ENCODE data around the gene F2R. TPM values are rescaled to one million over a fixed set of nuclear protein-coding genes. Genes with fewer than 3 reads are reported as not detected.

F2R gene
- total RNA-seq, 1 donor from 2014 or later, result 2.9 TPM

DNA sequence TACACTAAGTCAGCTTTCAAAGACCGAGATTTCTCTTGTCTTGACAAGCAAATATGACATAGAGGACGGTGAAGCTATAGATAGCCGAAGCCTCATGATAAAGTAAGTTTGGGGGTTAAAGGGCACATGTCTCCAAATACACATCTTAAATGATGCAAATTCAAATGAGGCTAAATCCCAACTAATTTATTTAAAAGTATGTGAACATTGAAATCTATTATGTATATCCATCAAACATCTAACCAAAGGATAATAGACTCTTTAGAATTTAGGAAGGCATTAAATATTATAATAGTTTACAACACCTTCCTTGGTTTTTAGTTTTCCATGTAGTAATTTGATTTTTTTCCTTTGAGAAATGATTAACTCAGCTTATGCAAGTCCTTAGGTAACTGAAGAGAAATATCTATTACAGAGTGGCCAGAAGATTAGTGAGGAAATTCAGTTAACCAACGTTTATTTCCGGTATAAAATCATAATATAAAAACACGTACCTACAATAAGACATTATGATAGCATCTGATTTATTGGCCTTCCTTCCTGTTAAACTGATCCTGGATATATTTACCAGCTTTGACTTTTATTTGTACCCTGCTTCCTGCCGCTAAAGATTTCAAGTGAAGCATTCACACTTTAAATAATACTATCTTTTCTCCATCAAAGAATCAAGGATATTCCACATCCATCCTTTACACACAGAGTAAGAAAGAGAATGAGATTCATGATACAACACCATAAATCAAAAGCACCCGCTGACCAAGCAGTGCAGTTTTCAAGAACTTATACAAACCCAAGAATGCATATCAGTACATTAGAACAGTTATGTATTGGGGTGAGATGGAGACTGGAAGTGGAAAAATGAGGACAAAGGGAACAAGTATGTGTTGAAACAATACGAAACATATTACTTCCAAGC lies 31.9 kb upstream of the F2R start:
- Mint-ChIP-seq H3K27me3 (no peaks in the 10 kb centered on the region), H3K4me1 (peaks cover 3% of the 10 kb centered on the region), H3K27ac (no peak overlapping the region), H3K36me3 (ENCODE audit: low read depth) (peaks cover 67% of the 10 kb centered on the region), H3K9me3 (no peaks in the 10 kb centered on the region), H3K4me3 (no peak overlapping the region)
- no peak for DNase-seq
- intact Hi-C loops (cut with micrococcal nuclease), result no loop called here

DNA sequence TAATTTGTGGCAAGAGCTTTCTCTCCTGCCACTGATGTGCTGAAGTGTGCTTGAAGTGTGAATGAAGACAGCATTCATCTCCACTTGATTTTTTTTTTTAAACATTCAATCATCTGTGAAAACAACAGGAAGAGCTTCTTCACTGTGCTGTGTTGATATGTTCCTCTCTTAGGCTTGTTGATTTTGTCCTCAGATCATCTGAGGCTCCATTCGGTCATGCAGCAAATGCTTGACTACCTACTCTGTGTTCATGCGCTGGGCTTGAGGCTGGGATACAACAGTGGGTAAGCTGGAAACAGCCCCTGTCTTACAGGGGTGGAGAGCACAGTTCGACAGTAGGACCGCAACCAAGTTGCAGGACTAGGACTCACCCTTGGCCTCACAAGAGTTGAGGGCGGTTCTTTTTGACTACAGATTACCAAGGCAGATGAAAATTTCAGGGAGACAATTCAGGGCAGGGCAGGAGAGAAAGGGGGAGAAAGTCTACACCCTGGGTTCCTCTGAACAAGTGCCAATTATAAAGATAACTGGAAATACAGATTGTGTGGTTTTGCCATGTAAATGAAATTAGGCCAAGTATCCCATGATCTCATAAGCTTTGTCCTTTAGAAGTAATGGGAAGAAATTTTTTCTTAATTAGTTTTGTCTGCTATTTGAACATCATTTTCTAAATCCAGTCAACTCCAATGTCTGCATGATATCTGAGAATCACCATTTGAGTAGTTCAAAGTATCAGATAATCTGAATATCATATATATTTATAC lies 31.0 kb upstream of the F2R start:
- H3K36me3 Mint-ChIP-seq (ENCODE audit: low read depth), result peaks cover 65% of the 10 kb centered on the region
- peaks cover 2% of the 10 kb centered on the region for H3K4me1 Mint-ChIP-seq
- no peak overlapping the region for H3K4me3 Mint-ChIP-seq
- intact Hi-C loops (cut with micrococcal nuclease), result no loop called here
- no peak overlapping the region for H3K27ac Mint-ChIP-seq
- no peaks in the 10 kb centered on the region for H3K27me3 Mint-ChIP-seq
- no peaks in the 10 kb centered on the region for H3K9me3 Mint-ChIP-seq
- DNase-seq, result no peak

DNA sequence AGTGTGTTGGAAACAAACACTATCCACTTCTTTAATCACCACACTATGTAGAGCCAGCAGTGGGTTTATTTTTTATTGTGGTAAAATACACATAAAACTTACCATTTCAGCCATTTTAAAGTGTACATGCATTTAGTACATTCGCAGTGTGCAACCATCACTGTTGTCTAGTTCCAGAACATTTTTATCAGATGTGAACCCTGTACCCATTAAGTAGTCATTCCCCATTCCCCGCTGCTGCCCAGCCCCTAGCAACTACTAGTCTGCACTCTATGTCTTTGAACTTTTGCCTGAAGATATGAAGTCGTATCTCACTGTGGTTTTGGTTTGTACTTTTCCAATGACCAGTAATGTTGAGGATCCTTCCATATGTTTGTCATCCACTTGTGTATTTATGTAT lies 30.2 kb upstream of the F2R start:
- H3K4me1 Mint-ChIP-seq, result peaks cover 3% of the 10 kb centered on the region

DNA sequence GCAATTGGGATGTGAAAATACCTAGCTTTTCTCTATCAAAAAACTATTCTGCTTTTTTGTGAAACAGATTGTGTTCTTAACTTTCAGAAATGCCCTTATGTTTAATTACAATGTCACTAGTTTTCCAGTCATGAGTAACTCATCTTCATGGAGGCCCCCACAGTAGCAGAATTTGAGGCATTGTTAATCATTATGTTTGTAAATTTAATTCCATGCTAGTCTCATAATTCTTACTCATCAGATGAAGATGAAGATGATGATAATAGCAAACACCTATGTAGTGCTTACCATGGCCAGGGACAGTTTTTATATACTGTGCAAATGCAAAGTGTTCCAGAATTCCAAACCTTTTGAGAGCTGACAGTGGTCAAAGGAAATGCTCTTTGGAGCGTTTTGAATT lies 27.7 kb upstream of the F2R start:
- Mint-ChIP-seq H3K9me3 (no peaks in the 10 kb centered on the region), H3K4me1 (peaks cover 20% of the 10 kb centered on the region), H3K4me3 (no peak overlapping the region), H3K36me3 (ENCODE audit: low read depth) (peaks cover 62% of the 10 kb centered on the region), H3K27me3 (no peaks in the 10 kb centered on the region), H3K27ac (no peak overlapping the region)
- intact Hi-C loops (cut with micrococcal nuclease), result no loop called here
- no peak for DNase-seq

More for the DNA sequence above, 30.2 kb upstream of the F2R start:
- Mint-ChIP-seq H3K27me3 (no peaks in the 10 kb centered on the region), H3K27ac (no peak overlapping the region), H3K9me3 (no peaks in the 10 kb centered on the region), H3K36me3 (ENCODE audit: low read depth) (peaks cover 64% of the 10 kb centered on the region), H3K4me3 (no peak overlapping the region)
- no peak for DNase-seq
- intact Hi-C loops (cut with micrococcal nuclease), result no loop called here

DNA sequence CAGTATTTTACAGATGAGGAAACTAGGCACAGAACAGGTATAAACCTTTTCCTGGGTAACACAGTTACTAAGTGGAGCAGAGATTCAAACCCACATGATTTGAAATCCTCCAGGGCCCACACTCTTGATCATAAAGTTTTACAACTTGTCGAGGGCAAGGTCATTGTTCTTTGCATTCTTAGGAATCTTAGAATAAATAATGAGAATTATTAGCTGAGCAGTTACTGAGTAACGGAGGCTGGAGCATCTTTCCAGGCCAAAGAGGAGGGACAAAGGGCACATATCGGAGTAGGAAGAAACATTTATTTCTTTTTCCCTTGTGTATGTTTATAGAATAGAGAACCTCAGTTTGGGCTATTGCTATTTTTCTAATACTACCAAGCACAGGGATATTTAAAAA lies 27.1 kb upstream of the F2R start:
- H3K27ac Mint-ChIP-seq, result no peak overlapping the region
- H3K4me1 Mint-ChIP-seq, result peaks cover 20% of the 10 kb centered on the region
- H3K27me3 Mint-ChIP-seq, result no peaks in the 10 kb centered on the region
- intact Hi-C loops (cut with micrococcal nuclease), result no loop called here
- H3K9me3 Mint-ChIP-seq, result no peaks in the 10 kb centered on the region
- peaks cover 61% of the 10 kb centered on the region for H3K36me3 Mint-ChIP-seq (ENCODE audit: low read depth)
- no peak for DNase-seq
- no peak overlapping the region for H3K4me3 Mint-ChIP-seq

DNA sequence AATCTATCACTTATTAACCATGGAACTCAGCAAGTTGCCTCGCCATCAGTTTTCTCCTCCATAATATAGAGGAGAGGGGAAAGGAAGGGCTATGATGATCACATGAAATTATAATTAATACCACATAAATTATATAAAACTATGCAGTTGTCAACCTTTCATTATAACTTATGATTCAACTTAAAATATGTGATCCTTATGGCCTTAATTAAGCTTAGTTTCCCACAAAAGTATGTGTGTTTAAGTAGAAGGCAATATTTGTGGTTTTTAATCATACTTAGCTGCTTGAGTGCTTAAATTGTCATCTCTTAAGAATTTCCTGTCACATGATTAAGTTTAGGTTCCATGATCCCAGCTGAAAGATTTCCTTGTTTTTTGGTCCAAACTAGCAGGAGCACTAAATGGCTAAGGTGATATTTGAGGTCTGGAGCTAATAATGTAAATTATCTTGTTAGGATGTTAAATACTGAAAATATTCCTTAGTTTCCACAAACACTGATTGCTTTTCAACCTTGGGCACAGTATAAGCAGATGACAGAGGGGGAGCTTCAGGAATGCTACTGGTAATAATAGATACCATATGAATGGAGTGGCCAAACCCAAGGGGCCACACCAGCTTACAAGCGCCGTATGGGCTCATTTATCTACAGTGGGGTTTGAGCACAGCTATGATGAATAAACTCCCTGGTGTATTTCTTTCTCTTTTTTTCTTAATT lies 26.4 kb upstream of the F2R start:
- peaks cover 58% of the 10 kb centered on the region for H3K36me3 Mint-ChIP-seq (ENCODE audit: low read depth)
- H3K9me3 Mint-ChIP-seq, result no peaks in the 10 kb centered on the region
- intact Hi-C loops (cut with micrococcal nuclease), result loop anchor here (5.0 kb wide), 2 partner anchors 37 to 287 kb away; partner anchors contain the start of gene IQGAP2
- no peak for DNase-seq
- no peak overlapping the region for H3K27ac Mint-ChIP-seq
- H3K4me1 Mint-ChIP-seq, result peaks cover 20% of the 10 kb centered on the region
- H3K4me3 Mint-ChIP-seq, result no peak overlapping the region
- H3K27me3 Mint-ChIP-seq, result no peaks in the 10 kb centered on the region

DNA sequence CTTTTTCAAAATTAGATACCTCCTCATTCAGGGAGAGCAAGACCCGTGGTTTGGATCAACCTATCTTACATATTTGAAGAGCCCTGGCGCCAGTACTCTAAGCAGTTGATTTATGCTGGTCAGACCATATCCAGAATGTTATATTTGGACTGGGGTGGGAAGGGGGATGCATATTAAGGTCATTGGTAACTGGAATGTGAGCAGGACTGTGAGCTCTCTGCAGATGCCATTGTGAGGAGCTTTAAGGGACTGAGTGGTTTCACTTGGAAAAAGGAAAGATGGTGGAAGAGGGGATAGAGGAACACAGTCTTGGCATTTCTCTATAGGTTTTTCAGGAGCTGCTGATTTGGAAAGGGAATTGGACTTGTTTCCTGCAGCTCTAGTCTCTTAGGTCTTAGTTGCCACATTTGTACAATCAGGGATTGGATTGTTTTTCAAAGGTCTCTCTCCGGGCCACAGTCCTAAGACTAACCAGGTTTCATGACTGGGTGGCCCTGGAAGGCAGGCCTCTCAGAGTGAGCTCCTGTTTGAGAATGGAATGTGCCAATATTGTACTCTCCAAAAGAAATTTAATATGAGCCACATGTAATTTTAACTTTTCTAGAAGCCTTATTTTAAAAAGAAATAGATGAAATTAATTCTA lies 25.8 kb upstream of the F2R start:
- no peaks in the 10 kb centered on the region for H3K27me3 Mint-ChIP-seq
- intact Hi-C loops (cut with micrococcal nuclease), result loop anchor here (5.0 kb wide), 2 partner anchors 38 to 288 kb away; partner anchors contain the start of gene IQGAP2
- no peak for DNase-seq
- H3K36me3 Mint-ChIP-seq (ENCODE audit: low read depth), result peaks cover 56% of the 10 kb centered on the region
- H3K9me3 Mint-ChIP-seq, result no peaks in the 10 kb centered on the region
- H3K4me3 Mint-ChIP-seq, result no peak overlapping the region
- peaks cover 22% of the 10 kb centered on the region for H3K4me1 Mint-ChIP-seq
- no peak overlapping the region for H3K27ac Mint-ChIP-seq

DNA sequence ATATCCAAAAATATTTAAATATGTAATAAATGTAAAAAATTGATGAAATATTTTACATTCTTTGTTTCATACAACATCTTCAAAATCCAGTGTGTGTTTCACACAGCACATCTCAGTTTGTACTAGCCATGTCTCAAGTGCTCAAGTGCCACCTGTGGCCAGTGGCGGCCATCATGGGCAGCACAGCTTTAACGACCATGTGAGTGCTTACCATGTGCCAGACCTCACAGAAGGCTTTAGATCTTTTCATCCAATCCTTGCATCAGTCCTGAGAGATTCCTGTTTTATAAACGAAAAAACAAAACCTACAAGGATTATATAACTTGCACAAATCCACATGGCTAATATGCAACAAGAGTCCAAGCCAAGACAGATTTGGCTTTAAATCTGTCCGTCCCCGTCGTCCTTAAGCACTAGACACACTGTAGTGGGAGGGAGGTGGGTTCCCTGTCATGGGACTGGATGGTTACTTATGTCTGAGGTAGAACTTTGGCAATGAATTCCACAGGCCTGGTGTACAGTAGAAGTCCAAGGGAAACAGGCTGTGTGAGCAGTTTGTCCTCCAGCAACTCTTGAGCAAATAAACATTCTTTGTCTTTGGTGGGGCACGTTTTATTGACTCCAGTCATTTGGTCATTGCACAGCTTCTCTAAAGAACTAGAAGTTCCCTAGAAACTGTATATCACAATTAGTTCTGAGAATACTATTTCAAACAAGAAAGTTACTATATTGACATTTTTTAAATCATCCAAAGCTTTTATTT lies 25.0 kb upstream of the F2R start:
- no peak overlapping the region for H3K27ac Mint-ChIP-seq
- no peaks in the 10 kb centered on the region for H3K27me3 Mint-ChIP-seq
- intact Hi-C loops (cut with micrococcal nuclease), result loop anchor here (1.0 to 5.0 kb wide), 3 partner anchors 39 to 289 kb away; partner anchors contain the start of gene IQGAP2
- no peak for DNase-seq
- peaks cover 55% of the 10 kb centered on the region for H3K36me3 Mint-ChIP-seq (ENCODE audit: low read depth)
- H3K9me3 Mint-ChIP-seq, result no peaks in the 10 kb centered on the region
- peaks cover 23% of the 10 kb centered on the region for H3K4me1 Mint-ChIP-seq
- no peak overlapping the region for H3K4me3 Mint-ChIP-seq

DNA sequence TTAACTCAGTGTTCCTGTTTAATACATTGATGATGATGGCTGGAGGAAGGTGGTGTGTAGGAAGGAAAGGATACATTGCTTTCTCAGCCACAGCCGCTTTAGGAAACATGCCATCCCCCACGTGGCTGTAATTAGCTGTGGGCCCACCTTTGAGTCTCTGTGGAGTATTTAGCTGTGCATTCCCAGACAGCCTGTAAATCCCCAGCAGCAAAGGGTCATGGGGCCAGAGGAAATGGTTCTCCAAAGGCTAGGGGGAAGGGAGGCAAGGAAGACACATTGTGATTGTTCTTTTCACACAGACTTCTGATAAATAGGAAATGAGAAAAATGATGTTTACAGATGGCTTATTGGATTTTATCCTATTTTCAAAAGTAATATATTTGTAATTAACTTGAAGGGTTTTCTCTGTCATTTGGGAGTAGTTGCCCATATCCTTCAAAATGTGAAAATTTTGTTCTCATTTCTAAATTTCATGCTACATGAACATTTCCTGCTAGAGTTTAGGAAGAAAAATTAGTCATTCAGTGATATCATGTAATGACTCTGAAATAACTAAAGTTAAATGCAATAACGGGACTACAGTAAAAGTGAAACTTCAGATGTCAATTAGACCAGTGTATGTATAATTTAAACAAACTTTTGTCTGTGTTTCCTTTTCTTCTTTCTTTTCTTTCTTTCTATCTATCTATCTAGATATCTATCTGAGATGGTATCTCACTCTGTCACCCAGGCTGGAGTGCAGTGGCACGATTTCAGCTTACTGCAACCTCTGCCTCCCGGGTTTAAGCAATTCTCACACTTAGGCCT lies 24.3 kb upstream of the F2R start:
- intact Hi-C loops (cut with micrococcal nuclease), result loop anchor here (1.0 to 5.0 kb wide), 4 partner anchors 19 to 289 kb away; partner anchors contain the start of gene IQGAP2
- Mint-ChIP-seq H3K27me3 (no peaks in the 10 kb centered on the region), H3K4me1 (peaks cover 25% of the 10 kb centered on the region), H3K27ac (peak overlapping the region; percentile 66), H3K36me3 (ENCODE audit: low read depth) (peaks cover 54% of the 10 kb centered on the region), H3K9me3 (no peaks in the 10 kb centered on the region), H3K4me3 (no peak overlapping the region)
- DNase-seq, result no peak

DNA sequence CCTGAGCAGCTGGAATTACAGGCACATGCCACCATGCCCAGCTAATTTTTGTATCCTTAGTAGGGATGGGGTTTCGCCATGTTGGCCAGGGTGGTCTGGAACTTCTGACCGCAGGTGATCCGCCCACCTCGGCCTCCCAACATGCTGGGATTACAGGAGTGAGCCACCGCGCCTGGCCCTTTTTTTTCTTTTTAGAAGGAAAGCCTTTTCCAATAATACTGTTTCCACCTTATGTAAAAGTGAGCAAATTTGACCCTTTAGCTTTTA lies 23.7 kb upstream of the F2R start:
- Mint-ChIP-seq H3K4me3 (no peak overlapping the region), H3K27me3 (no peaks in the 10 kb centered on the region), H3K9me3 (no peaks in the 10 kb centered on the region), H3K4me1 (peaks cover 25% of the 10 kb centered on the region), H3K27ac (peak overlapping the region; percentile 63), H3K36me3 (ENCODE audit: low read depth) (peaks cover 49% of the 10 kb centered on the region)
- no peak for DNase-seq
- intact Hi-C loops (cut with micrococcal nuclease), result loop anchor here (2.0 to 5.0 kb wide), 3 partner anchors 19 to 290 kb away; partner anchors contain the start of gene IQGAP2

DNA sequence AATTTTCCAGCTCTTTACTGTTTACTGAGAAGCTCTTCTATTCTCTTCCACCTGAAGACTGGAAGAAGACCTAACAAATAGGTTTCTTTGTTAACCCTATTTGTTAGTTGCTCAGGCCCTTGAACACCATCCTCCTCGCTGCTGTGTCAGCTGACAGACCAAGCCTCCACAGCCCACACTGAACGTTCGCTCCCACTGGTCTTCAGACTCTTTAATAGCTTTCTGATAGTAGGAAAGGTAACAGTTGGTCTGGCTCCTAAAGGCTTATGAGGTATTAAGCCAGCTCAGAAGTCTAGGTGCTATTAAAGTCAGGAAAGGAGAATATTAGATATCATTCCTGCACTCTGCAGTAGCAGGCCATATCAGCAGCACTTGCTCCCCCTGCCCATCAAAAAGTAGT lies 23.3 kb upstream of the F2R start:
- Mint-ChIP-seq H3K36me3 (ENCODE audit: low read depth) (peaks cover 48% of the 10 kb centered on the region), H3K27me3 (no peaks in the 10 kb centered on the region), H3K27ac (no peak overlapping the region), H3K9me3 (no peaks in the 10 kb centered on the region), H3K4me3 (no peak overlapping the region), H3K4me1 (peaks cover 25% of the 10 kb centered on the region)
- no peak for DNase-seq
- intact Hi-C loops (cut with micrococcal nuclease), result loop anchor here (2.0 to 5.0 kb wide), 3 partner anchors 18 to 290 kb away; partner anchors contain the start of gene IQGAP2

DNA sequence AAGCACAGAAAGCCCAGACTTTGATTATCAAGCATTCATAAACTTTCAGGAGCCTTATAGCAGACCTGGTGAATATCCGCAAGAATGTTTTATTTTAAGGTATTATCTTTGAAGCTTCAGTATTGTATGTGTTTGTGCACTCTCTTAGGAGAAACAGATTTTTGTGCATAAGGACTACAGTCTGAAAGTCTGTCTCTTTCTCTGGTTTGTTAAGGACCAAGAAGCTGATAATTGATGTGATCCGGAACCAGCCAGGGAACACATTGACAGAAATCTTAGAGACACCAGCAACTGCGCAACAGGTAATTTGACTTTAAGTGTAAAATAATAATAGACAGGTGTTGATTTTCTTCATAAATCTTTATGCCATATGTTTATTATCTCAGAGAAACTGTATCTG lies 22.8 kb upstream of the F2R start:
- H3K27ac Mint-ChIP-seq, result no peak overlapping the region
- intact Hi-C loops (cut with micrococcal nuclease), result loop anchor here (2.0 to 5.0 kb wide), 3 partner anchors 18 to 291 kb away; partner anchors contain the start of gene IQGAP2
- H3K4me3 Mint-ChIP-seq, result no peak overlapping the region
- no peaks in the 10 kb centered on the region for H3K9me3 Mint-ChIP-seq
- no peak for DNase-seq
- H3K27me3 Mint-ChIP-seq, result no peaks in the 10 kb centered on the region
- H3K4me1 Mint-ChIP-seq, result peaks cover 25% of the 10 kb centered on the region
- H3K36me3 Mint-ChIP-seq (ENCODE audit: low read depth), result peaks cover 46% of the 10 kb centered on the region
